A549 (cell line): ENCODE data around the gene TMTC1. TPM values are rescaled to one million over a fixed set of nuclear protein-coding genes. Genes with fewer than 3 reads are reported as not detected.
"Not testable (repeated sequence)": the region's sequence is repeated elsewhere in the genome, so short reads cannot be mapped to it uniquely, and the experiment has no call there.

ENCODE experiments used
- ATAC-seq, 2 experiments: fragments of 200-7000 bp in 1 of 2; fragments of >200 bp in 1 of 2; cut with Nextera tagmentation in 1 of 2; cut with Tn5 transposase in 1 of 2; 3 replicates each; pipeline versions ENCODE4 v1.8.0 to v1.9.1; 2018 to 2020; ENCODE audit warnings: mild to moderate bottlenecking in 1 of 2, moderate library complexity in 1 of 2
- CTCF ChIA-PET: fragments of 300-600 bp; sonication (Branson Sonifier 250); formaldehyde crosslinking; extraction: SDS; loops from one replicate; lab custom pipeline; 2021; ENCODE audit warnings: antibody characterized with exemption, inconsistent platforms; lab: Yijun Ruan, JAX
- POLR2A ChIA-PET: fragments of 350-600 bp; formaldehyde crosslinking; extraction: SDS; loops from one replicate; lab custom pipeline; 2021; ENCODE audit warnings: antibody characterized with exemption, inconsistent platforms; lab: Yijun Ruan, JAX
- DNase-seq, 2 experiments: peaks; one replicate each; pipeline versions ENCODE4 v3.0.0 to v3.0.0-alpha.2; 2011 to 2016; ENCODE audit warnings: low read depth in 1 of 2, low spot score in 1 of 2
- FAIRE-seq: peaks from 2 replicates; lab custom pipeline; 2011; peaks lifted over from hg19 to GRCh38; lab: Jason Lieb, UNC
- H3K27ac ChIP-seq, 2 experiments: fragments of >200 bp; sonication (Bioruptor Twin); formaldehyde crosslinking; 3 replicates each; pipeline ENCODE4 v1.5.1; 2016 to 2017
- H3K4me1 ChIP-seq: fragments of >200 bp; sonication (Bioruptor Twin); formaldehyde crosslinking; 3 replicates; pipeline ENCODE4 v1.6.1; 2016
- H3K4me2 ChIP-seq: fragments of >200 bp; sonication (Bioruptor Twin); formaldehyde crosslinking; 3 replicates; pipeline ENCODE4 v1.6.1; 2016
- H3K4me3 ChIP-seq: fragments of >200 bp; sonication (Bioruptor Twin); formaldehyde crosslinking; 3 replicates; pipeline ENCODE4 v1.5.1; 2016
- H3K9me3 ChIP-seq: fragments of >200 bp; sonication (Bioruptor Twin); formaldehyde crosslinking; 3 replicates; pipeline ENCODE4 v1.6.1; 2016
- BHLHE40 ChIP-seq: IDR thresholded peaks from 2 replicates; pipeline ENCODE4 v1.6.1; 2012; ENCODE audit warnings: low read depth, low read length, inconsistent platforms
- CBX8 ChIP-seq: fragments of 200-600 bp; sonication (generic); IDR thresholded peaks from 2 replicates; pipeline ENCODE4 v1.6.1; 2016
- CTCF ChIP-seq: fragments of >200 bp; sonication (Bioruptor Twin); formaldehyde crosslinking; IDR thresholded peaks from 3 replicates; pipeline ENCODE4 v1.5.1; 2016
- EP300 ChIP-seq, 2 experiments: fragments of >200 bp; sonication (Bioruptor Twin); formaldehyde crosslinking; IDR thresholded peaks; 2 replicates in 1 of 2; 3 replicates in 1 of 2; pipeline ENCODE4 v1.6.1; 2016 to 2017
- HDAC2 ChIP-seq: fragments of 200-600 bp; sonication (generic); IDR thresholded peaks from 2 replicates; pipeline ENCODE4 v1.6.1; 2016
- MAFK ChIP-seq: fragments of 450-650 bp; IDR thresholded peaks from 2 replicates; pipeline ENCODE4 v1.6.1; 2014; ENCODE audit not compliant: partially characterized antibody
- MYC ChIP-seq: IDR thresholded peaks from 2 replicates; pipeline ENCODE4 v1.6.1; 2012; ENCODE audit warnings: mild to moderate bottlenecking, inconsistent platforms, low read length, improper control_type of control experiment, borderline replicate concordance
- NR3C1 ChIP-seq: fragments of >200 bp; sonication (Bioruptor Twin); formaldehyde crosslinking; IDR thresholded peaks from 3 replicates; pipeline ENCODE4 v1.6.1; 2017
- RAD21 ChIP-seq, 2 experiments: fragments of >200 bp in 1 of 2; sonication (Bioruptor Twin) in 1 of 2; formaldehyde crosslinking in 1 of 2; IDR thresholded peaks in 1 of 2; conservative IDR thresholded peaks in 1 of 2; 2 replicates in 1 of 2; 3 replicates in 1 of 2; pipeline ENCODE4 v1.6.1; 2012 to 2018; ENCODE audit warnings: inconsistent platforms in 1 of 2
- RARB ChIP-seq: fragments of 250-450 bp; sonication (Bioruptor Pico); IDR thresholded peaks from 2 replicates; pipeline ENCODE4 v1.8.0; 2021; ENCODE audit warnings: mild to moderate bottlenecking, moderate library complexity
- RCOR1 ChIP-seq: fragments of 150-350 bp; IDR thresholded peaks from 2 replicates; pipeline ENCODE4 v1.6.1; 2014; ENCODE audit warnings: antibody characterized with exemption, low read length, low read depth
- SMC3 ChIP-seq: fragments of >200 bp; sonication (Bioruptor Twin); formaldehyde crosslinking; IDR thresholded peaks from 3 replicates; pipeline ENCODE4 v1.6.1; 2018; ENCODE audit warnings: inconsistent platforms
- WGBS: methylation state at CpG from one replicate; pipeline ENCODE4 v1.1.6; 2017; ENCODE audit errors: missing lambda C conversion rate; 5-methylcytosine and 5-hydroxymethylcytosine counted together
- polyA plus RNA-seq, 4 experiments: library from polyadenylated mRNA; depleted of rRNA in 3 of 4; stranded (reverse); fragments of >200 nt; fragmentation: RNase III in 1 of 4; extraction: RNeasy Plus Mini Kit Qiagen cat#74134 plus additional on column Dnase treatment in 1 of 4; gene quantifications; 2 replicates in 3 of 4; 3 replicates in 1 of 4; pipeline ENCODE4 v1.2.3, GENCODE V29; 2011 to 2017

The TMTC1 gene
- polyA plus RNA-seq, 2 of the 4 experiments (the other 2 are of a cell fraction), result 0.28 TPM; not detected in 1

- Histone ChIP-seq H3K27ac (no peak overlapping the region), H3K4me2 (no peak overlapping the region), H3K4me1 (no peaks in the 10 kb centered on the region), H3K4me3 (no peak overlapping the region), H3K9me3 (no peaks in the 10 kb centered on the region)
- POLR2A ChIA-PET, result no interaction called here
- ATAC-seq, result no peak
- no peak for FAIRE-seq
- TF ChIP-seq NR3C1, result no peak
- TF ChIP-seq EP300 (IDR thresholded peaks at IDR 0.05), result no peak
- WGBS, result 41% methylated on average over 4 of the region's 4 CpGs
- CTCF ChIA-PET, result interaction anchor here (1.3 kb wide), 1 partner anchor 13 kb away, joined by 3 read pairs; no protein-coding TSS in a partner anchor
- DNase-seq, result no peak
Observed at GRCh38 chr12:29559198-29559597, 224.5 kb downstream of the TMTC1 start.

GRCh38 chr12:29556363-29556762, 227.4 kb downstream of the TMTC1 start:
- CTCF ChIA-PET, result no interaction called here
- Histone ChIP-seq H3K4me1 (no peaks in the 10 kb centered on the region), H3K4me2 (no peak overlapping the region), H3K4me3 (no peak overlapping the region)
- FAIRE-seq (no peak), ATAC-seq (no peak)
- TF ChIP-seq HDAC2 (no peak), MAFK (peak; percentile 89)
- TF ChIP-seq, all 56 proteins: peak for 1
- no peak overlapping the region for H3K27ac ChIP-seq
- no peaks in the 10 kb centered on the region for H3K9me3 ChIP-seq
- POLR2A ChIA-PET, result no interaction called here
- no peak for DNase-seq

- FAIRE-seq, H3K4me2 ChIP-seq, H3K4me3 ChIP-seq, POLR2A ChIA-PET, H3K27ac ChIP-seq, ATAC-seq, CTCF ChIA-PET, DNase-seq, H3K4me1 ChIP-seq, H3K9me3 ChIP-seq: not testable (repeated sequence)
- 0% methylated on average over 2 of the region's 2 CpGs for WGBS
Observed at GRCh38 chr12:29555451-29555850, 228.3 kb downstream of the TMTC1 start.

GRCh38 chr12:29552994-29553748, 230.6 kb downstream of the TMTC1 start:
- Histone ChIP-seq H3K4me3 (no peak overlapping the region), H3K27ac (no peak overlapping the region), H3K4me2 (no peak overlapping the region), H3K4me1 (no peaks in the 10 kb centered on the region), H3K9me3 (no peaks in the 10 kb centered on the region)
- ChIA-PET CTCF (interaction anchor here (0.6 to 1.7 kb wide), 6 partner anchors 10 to 1291 kb away, joined by 3 to 4 read pairs (median 3); no protein-coding TSS in a partner anchor), POLR2A (no interaction called here)
- no peak for TF ChIP-seq BHLHE40
- no peak for TF ChIP-seq MYC
- no peak for TF ChIP-seq CBX8
- no peak for TF ChIP-seq RAD21 (conservative IDR thresholded peaks at IDR 0.05 in 1 of 2, IDR thresholded peaks at IDR 0.05 in 1 of 2)
- no peak for TF ChIP-seq RARB (CRISPR knock-in tag)
- ATAC-seq (no peak), DNase-seq (no peak), FAIRE-seq (no peak)
- 7% methylated on average over 3 of the region's 3 CpGs for WGBS

GRCh38 chr12:29552324-29552927, 231.3 kb downstream of the TMTC1 start:
- no peak overlapping the region for H3K4me3 ChIP-seq
- no peak for FAIRE-seq

More at GRCh38 chr12:29552324-29552927, 231.3 kb downstream of the TMTC1 start:
- TF ChIP-seq MAFK (no peak), CTCF (peak; percentile 54), RCOR1 (no peak), RAD21 (conservative IDR thresholded peaks at IDR 0.05 in 1 of 2, IDR thresholded peaks at IDR 0.05 in 1 of 2) (peak; percentile 46 to 67; a peak in 4 of 5 replicates), SMC3 (peak; percentile 61)
- TF ChIP-seq, all 56 proteins: peak for 3
- WGBS, result 0% methylated on average over 1 of the region's 1 CpG
- Histone ChIP-seq H3K27ac (no peak overlapping the region), H3K4me1 (no peaks in the 10 kb centered on the region), H3K9me3 (no peaks in the 10 kb centered on the region), H3K4me2 (no peak overlapping the region)
- CTCF ChIA-PET, result interaction anchor here (0.6 to 1.7 kb wide), 8 partner anchors 9 to 1433 kb away, joined by 3 to 4 read pairs (median 3); no protein-coding TSS in a partner anchor
- DNase-seq (peak; percentile 8 to 43), ATAC-seq (peak in 1 of 2 experiments; percentile 87; a peak in 4 of 6 replicates)
- POLR2A ChIA-PET, result no interaction called here
